Measurements from ENCODE around the gene PDLIM4.
A peak's percentile ranks its signal among the peaks of the same experiment; 100 is the strongest.

Gene PDLIM4

DNA sequence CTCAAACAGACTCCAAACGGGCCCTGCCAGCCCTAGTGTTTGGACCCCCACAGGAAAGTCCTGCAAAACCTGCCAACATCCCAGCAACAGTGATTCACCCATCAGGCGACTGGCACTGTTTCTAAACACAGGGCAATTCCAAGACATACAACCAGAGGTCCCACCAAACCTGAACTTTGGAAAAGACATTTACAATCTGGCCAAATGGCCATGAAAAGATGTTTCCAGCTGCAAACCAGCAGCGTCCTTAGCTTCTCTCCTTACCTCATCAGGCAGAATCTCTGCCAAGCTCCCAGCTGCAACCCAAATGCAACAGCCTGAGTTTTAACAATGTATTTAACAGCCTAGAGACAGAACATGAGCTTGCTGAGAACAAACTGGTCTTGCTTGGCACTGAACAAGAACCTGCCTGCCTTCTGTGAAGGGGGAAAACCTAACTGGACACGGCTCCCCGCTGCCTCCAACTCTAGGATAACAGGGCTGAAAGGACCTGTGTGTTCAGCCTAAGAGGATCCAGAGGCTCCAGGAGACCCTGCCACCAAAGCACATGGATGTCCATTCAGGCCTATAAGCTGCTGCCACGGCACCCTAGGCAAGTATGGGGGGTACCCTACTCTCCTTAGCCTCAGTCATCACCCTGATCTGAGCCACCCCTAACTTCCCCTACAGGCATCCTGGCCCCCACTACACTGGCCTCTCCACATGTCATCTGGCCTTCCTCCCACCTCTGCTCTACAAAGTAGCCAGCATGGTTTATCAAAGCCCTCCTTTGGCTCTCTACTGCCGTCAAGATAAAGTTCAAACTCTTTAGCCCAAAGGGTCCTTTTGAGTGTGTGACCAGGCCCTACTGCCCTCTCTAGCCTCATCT, 35.5 kb upstream of the PDLIM4 start:
- DNase-seq (ENCODE audit: low spot score in 2 of 2) (no peak), ATAC-seq (ENCODE audit: low read depth) (peak; percentile 11)
- no peaks in the 10 kb centered on the region for H3K9me3 Mint-ChIP-seq

DNA sequence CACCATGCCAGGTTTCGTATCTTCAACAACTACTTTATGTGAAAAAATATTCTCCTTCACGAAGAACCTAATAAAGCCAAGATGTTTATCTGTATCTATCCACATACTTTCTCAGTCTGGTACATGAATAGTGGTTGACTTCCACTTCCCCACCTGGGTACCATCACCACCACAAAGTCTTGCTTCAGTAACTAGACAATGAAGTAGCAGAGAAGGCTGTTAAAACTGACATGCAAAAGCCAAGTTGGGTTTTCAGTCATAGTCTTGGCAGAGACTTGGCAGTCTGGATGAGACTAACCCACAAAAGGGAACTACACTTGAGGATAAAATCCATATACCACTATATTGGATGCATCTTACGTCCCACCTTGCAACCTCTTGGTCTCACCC, 34.9 kb upstream of the PDLIM4 start:
- H3K27me3 Mint-ChIP-seq = peaks cover 9% of the 10 kb centered on the region
- DNase-seq (ENCODE audit: low spot score in 2 of 2) = peak in 1 of 2 donors; percentile 41
- no peaks in the 10 kb centered on the region for H3K9me3 Mint-ChIP-seq
- H3K4me3 Mint-ChIP-seq = no peak overlapping the region
- ATAC-seq (ENCODE audit: low read depth) = peak; percentile 98
- no peaks in the 10 kb centered on the region for H3K36me3 Mint-ChIP-seq
- H3K27ac Mint-ChIP-seq = no peak overlapping the region
- peaks cover 19% of the 10 kb centered on the region for H3K4me1 Mint-ChIP-seq

More for the DNA sequence above, 35.5 kb upstream of the PDLIM4 start:
- Mint-ChIP-seq H3K4me3 (no peak overlapping the region), H3K36me3 (no peaks in the 10 kb centered on the region), H3K27me3 (peaks cover 9% of the 10 kb centered on the region), H3K4me1 (peaks cover 18% of the 10 kb centered on the region), H3K27ac (no peak overlapping the region)

DNA sequence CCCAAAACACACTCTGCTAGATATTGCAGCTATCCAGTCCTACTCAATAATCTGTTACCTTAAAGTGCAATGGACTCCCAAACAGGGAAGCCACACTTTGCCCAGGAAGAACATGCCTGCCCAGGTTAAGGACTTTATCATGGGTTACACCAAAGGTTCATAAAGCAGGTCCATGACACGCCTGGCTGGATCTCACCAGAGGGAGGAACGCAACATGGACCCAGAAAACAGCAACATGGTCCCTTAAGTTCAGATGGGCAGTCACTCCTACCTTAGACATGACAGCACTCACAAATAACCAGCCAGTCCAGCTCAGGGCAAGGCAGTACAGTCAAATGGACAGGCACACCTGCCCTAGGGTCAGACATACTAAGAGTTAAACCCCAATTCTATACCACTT, 33.6 kb upstream of the PDLIM4 start:
- no peak for ATAC-seq (ENCODE audit: low read depth)
- Mint-ChIP-seq H3K9me3 (no peaks in the 10 kb centered on the region), H3K27ac (no peak overlapping the region), H3K4me3 (no peak overlapping the region), H3K27me3 (peaks cover 10% of the 10 kb centered on the region), H3K4me1 (peaks cover 22% of the 10 kb centered on the region), H3K36me3 (peaks cover under 1% of the 10 kb centered on the region)
- no peak for DNase-seq (ENCODE audit: low spot score in 2 of 2)

DNA sequence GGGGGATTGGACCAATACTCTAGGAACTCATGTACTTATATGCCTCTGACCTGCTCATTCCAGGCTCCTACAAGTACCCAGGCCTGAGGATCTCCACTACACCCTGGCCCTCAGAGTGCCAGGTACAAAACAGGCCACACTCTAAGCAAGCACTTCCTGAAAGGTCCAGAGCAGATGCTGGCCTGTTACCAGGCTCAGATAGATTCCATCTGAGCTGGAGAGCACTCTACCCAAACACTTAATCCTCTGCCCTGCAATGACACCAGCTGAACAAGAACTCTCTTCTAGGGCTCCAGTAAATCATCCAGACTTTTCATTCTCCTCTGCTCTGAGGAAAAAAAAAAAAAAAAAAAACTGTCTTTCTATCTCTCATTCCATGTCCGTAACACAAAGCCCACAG, 32.8 kb upstream of the PDLIM4 start:
- Mint-ChIP-seq H3K27ac (no peak overlapping the region), H3K4me3 (no peak overlapping the region), H3K4me1 (peaks cover 31% of the 10 kb centered on the region), H3K9me3 (no peaks in the 10 kb centered on the region), H3K36me3 (peaks cover 1% of the 10 kb centered on the region), H3K27me3 (peaks cover 16% of the 10 kb centered on the region)
- DNase-seq (ENCODE audit: low spot score in 2 of 2) (no peak), ATAC-seq (ENCODE audit: low read depth) (no peak)

DNA sequence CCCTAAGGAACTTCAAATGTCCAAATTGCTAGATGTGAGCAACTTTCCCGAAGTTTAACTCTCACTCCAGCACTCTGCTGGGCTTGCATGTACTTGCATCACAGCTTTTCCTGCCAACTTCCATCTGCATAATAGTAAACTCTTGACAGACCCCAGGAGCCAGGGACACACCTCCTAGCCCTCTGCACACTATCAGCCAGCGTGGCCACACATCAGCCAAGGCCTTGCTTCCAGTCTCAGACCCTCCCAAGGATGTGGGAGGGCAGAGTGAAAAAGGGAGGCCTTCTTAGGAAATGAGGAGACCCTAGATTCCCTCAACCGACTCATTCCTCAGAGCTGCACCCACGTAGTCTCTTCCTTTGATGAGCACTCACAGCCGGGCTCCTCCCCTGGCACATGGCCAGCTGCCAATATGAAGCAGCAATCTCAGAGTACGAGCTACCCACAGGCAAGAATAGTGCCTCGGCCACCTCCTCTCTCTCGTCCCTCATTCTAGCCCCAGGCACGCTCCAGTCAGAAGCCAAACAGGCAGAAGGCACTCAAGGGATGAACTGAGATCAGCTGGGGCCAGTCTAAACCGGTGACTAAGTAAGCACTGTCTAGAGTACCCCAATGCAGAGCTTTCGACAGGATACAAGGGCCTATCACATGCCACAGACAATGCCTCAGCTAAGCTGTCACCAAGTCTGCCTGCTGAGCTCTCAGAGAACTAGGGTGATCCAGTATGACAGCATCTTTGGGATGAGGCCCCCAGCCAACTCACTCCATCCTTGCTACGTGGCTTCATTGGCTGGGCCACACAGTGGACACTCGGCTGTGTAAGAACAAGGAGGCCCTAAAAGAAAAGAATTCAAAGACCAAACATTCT, 32.1 kb upstream of the PDLIM4 start:
- peaks cover 18% of the 10 kb centered on the region for H3K27me3 Mint-ChIP-seq
- no peak overlapping the region for H3K4me3 Mint-ChIP-seq
- no peak for ATAC-seq (ENCODE audit: low read depth)
- H3K27ac Mint-ChIP-seq = no peak overlapping the region
- no peaks in the 10 kb centered on the region for H3K9me3 Mint-ChIP-seq
- peaks cover 1% of the 10 kb centered on the region for H3K36me3 Mint-ChIP-seq
- DNase-seq (ENCODE audit: low spot score in 2 of 2) = no peak
- peaks cover 34% of the 10 kb centered on the region for H3K4me1 Mint-ChIP-seq

DNA sequence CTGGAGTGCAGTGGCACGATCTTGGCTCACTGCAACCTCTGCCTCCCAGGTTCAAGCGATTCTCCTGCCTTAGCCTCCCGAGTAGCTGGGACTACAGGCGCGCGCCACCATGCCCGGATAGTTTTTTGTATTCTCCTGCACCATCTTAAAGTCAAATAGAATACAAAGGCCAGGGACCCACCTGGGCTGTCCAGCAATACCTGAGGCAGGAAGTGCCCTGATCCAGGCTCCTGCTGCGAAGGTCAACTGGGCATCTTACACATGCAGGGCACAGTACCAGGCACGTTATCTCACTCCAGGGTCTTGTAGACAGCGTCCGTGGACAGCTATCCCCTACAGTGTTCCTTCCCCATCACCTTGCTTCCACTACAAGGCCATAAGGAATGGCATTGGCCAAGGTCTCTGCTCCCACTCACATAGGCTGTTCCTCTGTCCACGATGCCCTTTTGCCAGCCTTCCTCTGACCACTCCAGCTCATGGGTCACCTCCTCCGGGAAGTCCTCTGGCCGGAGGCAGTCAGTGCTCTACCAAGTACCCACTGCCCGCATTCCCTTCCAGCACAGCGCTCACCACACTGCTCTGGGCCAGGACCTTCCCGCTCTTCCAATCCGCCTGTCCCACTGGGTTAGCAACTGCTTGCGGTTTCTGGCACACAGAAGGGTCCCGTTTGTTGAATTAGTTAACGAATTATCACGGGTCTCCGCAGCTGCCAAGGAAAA, 30.8 kb upstream of the PDLIM4 start:
- peaks cover 34% of the 10 kb centered on the region for H3K4me1 Mint-ChIP-seq
- no peak overlapping the region for H3K27ac Mint-ChIP-seq
- H3K4me3 Mint-ChIP-seq = peak overlapping the region; percentile 37
- H3K9me3 Mint-ChIP-seq = no peaks in the 10 kb centered on the region
- no peak for DNase-seq (ENCODE audit: low spot score in 2 of 2)
- peaks cover 18% of the 10 kb centered on the region for H3K27me3 Mint-ChIP-seq
- peaks cover 1% of the 10 kb centered on the region for H3K36me3 Mint-ChIP-seq
- no peak for ATAC-seq (ENCODE audit: low read depth)

DNA sequence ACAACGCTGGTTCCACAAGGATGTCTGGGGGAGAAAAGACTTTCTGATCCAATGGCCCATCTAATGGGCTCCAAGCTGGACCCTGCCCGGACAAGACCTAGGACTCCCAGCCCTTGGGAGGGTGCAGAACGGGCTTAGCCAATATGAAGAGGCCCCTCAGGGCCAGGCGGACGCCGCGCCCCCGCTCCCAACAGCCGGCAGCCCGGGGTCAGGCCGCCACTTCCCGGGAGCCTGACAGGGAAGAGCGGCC, 30.3 kb upstream of the PDLIM4 start:
- Mint-ChIP-seq H3K36me3 (peaks cover 1% of the 10 kb centered on the region), H3K4me1 (peaks cover 34% of the 10 kb centered on the region), H3K4me3 (peak overlapping the region; percentile 37), H3K9me3 (no peaks in the 10 kb centered on the region), H3K27me3 (peaks cover 18% of the 10 kb centered on the region), H3K27ac (no peak overlapping the region)
- DNase-seq (ENCODE audit: low spot score in 2 of 2) = no peak
- no peak for ATAC-seq (ENCODE audit: low read depth)

DNA sequence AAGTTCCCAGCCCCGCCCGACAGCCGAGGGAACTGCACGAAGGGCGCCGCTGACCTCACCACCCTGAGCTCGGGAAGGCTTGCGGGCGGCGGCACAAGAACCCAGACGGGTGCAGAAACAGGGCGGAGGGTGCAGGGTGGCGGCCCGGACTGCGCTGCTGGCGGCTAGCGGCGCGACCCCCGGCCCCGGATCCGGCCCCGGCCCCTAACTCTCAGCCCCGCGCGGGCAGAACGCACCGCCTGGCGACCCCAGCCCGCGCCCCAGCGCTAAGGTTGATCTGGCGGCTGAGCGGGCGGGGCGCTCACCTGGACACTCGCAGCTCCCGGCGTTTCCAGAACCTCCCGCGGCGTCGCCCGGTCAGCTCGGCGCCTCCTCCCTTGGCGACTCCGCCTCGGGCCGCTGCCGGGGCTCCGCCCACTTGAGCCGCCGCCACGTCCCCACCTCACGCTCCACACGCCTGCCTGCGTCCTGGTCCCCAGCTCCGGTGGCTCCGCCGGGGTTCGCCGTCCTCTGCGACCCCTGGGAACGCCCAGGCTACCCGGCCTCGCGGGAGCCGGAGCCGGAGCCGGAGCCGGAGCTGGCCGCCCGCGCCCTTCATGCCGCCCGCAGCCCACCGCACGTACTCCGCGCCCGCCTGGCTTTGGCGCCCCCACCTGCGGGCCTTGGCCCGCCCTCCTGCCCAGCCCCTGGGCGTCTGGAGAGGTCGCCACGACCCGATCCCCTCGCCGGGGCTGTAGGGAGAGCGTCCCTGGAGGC, 29.8 kb upstream of the PDLIM4 start, which contains the start of gene P4HA2:
P4HA2 (minus strand) TSS at position 369 of the 756 bp plus-strand sequence. CDS start 9,227 bp downstream, outside the sequence.
- H3K27me3 Mint-ChIP-seq = peaks cover 19% of the 10 kb centered on the region
- H3K27ac Mint-ChIP-seq = no peak within 1 kb of the TSS
- H3K9me3 Mint-ChIP-seq = no peaks in the 10 kb centered on the region
- peak; percentile 22 to 37 for DNase-seq (ENCODE audit: low spot score in 2 of 2)
- ATAC-seq (ENCODE audit: low read depth) = peak; percentile 74
- peaks cover 1% of the 10 kb centered on the region for H3K36me3 Mint-ChIP-seq
- peaks cover 29% of the 10 kb centered on the region for H3K4me1 Mint-ChIP-seq
- H3K4me3 Mint-ChIP-seq = peak within 1 kb of the TSS; percentile 72

DNA sequence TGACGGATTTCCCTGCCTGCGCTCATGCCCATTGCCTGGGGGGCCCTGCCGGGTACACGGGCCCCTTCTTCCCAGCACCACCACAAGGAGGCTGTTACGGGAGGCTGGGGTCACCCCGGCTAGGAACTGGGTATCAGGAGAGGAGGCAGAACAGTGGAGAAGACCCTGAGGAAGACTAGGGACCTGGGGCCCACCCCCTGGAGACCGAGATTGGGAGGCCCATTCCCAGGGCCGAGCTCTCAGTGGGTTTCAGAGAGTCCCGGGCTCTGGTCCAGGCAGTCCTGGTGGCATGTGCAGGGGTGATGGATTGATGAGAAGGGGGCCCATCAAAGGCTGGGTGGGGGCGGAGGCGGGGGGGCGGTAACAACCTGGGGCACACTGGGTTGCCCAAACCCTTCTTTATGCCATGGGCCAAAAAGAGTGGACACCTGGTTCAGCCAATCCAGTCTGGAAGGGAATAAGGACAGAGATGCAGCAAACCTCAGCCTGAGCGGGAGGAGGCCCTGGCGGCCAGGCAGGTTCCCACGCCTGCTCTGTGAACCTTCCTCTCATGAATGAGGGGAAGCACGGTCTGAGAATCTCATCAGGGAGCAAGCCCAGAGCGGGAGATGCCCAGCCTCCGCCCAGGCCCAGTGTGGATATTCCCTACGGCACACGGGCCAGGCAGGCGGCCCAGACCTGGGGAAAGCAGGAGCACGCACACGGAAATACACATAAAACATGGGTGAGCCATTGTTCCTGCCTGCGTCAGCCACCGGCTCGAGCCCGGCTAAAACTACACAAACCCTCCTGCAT, 29.1 kb upstream of the PDLIM4 start:
- DNase-seq (ENCODE audit: low spot score in 2 of 2) (no peak), ATAC-seq (ENCODE audit: low read depth) (no peak)
- H3K4me1 Mint-ChIP-seq = peaks cover 22% of the 10 kb centered on the region
- no peak overlapping the region for H3K27ac Mint-ChIP-seq
- no peaks in the 10 kb centered on the region for H3K9me3 Mint-ChIP-seq
- H3K36me3 Mint-ChIP-seq = peaks cover 1% of the 10 kb centered on the region
- H3K27me3 Mint-ChIP-seq = peaks cover 19% of the 10 kb centered on the region
- H3K4me3 Mint-ChIP-seq = peak overlapping the region; percentile 72

DNA sequence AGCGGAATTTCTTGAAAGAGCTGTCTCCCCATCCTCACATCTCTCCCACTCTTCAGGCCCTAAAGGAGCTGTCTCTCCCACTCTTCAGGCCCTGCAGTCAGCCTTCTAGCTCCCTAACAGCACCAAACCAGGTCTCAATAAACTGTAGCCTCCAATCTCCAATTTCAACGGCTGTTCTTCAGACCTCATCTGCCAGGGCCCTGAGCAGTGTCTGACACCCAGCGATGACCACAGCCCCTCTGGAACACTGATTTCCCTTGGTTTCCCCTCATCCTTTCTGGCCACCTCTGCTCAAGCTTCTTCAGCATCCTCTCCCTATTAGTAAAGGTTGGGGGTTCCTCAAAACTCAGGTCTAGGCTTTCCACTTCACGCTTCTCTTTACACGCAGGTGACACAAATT, 28.3 kb upstream of the PDLIM4 start:
- Mint-ChIP-seq H3K9me3 (no peaks in the 10 kb centered on the region), H3K36me3 (peaks cover 1% of the 10 kb centered on the region), H3K27me3 (peaks cover 19% of the 10 kb centered on the region), H3K27ac (no peak overlapping the region), H3K4me3 (peak overlapping the region; percentile 72), H3K4me1 (peaks cover 19% of the 10 kb centered on the region)
- ATAC-seq (ENCODE audit: low read depth) (no peak), DNase-seq (ENCODE audit: low spot score in 2 of 2) (no peak)

DNA sequence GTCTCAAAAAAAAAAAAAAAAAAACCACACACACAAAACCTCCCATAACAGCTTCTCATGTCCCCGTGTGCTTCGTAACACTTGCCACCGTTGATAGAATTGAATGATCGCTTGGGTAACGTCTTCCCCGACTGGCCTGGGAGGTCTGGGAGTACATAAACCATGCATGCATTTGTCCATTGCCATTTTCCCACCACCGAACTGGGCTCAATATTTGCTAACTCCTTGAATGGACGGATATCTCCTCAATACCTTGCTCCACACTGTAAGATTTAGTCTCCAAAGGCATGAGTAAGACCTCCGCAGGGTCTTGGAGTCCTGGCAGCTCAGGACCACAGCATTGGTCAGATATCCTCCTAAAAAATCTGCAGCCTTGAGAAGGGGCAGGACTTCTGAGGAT, 26.6 kb upstream of the PDLIM4 start:
- no peaks in the 10 kb centered on the region for H3K9me3 Mint-ChIP-seq
- peaks cover 14% of the 10 kb centered on the region for H3K27me3 Mint-ChIP-seq
- no peak overlapping the region for H3K27ac Mint-ChIP-seq
- H3K4me1 Mint-ChIP-seq = peaks cover 19% of the 10 kb centered on the region
- H3K36me3 Mint-ChIP-seq = peaks cover 1% of the 10 kb centered on the region
- ATAC-seq (ENCODE audit: low read depth) (no peak), DNase-seq (ENCODE audit: low spot score in 2 of 2) (no peak)
- H3K4me3 Mint-ChIP-seq = no peak overlapping the region

DNA sequence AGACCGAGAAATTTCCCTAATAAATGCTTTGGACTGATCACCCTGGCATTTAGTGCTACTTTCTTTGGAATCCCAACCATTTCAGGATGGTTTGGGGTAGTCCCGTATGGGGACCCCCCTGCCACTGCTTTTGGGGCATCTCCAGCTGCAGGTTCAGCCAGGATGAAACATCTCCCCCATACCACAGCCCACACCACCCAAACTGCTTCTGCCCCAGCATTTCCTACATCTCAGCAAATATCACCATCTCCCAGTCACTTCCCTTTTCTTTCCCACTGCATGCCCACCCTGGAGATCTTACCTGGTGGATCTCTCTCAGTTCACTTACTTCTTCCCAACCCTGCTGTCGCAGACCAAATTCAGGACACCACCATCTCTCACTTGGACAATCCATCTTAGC, 25.0 kb upstream of the PDLIM4 start:
- ATAC-seq (ENCODE audit: low read depth) (no peak), DNase-seq (ENCODE audit: low spot score in 2 of 2) (no peak)
- Mint-ChIP-seq H3K27me3 (peaks cover 10% of the 10 kb centered on the region), H3K27ac (no peak overlapping the region), H3K9me3 (no peaks in the 10 kb centered on the region), H3K4me1 (peaks cover 15% of the 10 kb centered on the region), H3K4me3 (no peak overlapping the region), H3K36me3 (peaks cover 1% of the 10 kb centered on the region)

DNA sequence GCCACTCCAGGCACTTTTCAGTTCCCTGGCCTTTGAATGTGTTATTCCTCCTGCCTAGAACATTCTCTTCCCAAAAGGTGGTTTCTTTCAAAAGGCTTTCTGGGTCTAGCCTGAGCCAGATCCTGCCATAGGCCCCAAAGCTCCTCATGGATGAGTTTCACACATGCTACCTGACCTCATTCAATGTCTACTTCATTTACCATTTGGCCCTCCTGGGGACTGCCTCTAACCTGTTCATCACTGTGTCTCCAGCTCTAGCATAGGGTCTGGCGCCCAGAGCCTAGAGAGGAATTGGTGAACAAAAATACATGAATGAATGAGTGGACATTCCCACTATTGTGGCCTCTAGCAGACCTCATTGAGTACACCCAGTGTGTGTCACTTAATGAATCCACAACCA, 24.4 kb upstream of the PDLIM4 start:
- Mint-ChIP-seq H3K4me1 (peaks cover 15% of the 10 kb centered on the region), H3K9me3 (no peaks in the 10 kb centered on the region), H3K27me3 (peaks cover 10% of the 10 kb centered on the region), H3K4me3 (no peak overlapping the region), H3K36me3 (peaks cover 1% of the 10 kb centered on the region), H3K27ac (no peak overlapping the region)
- DNase-seq (ENCODE audit: low spot score in 2 of 2) (no peak), ATAC-seq (ENCODE audit: low read depth) (no peak)
